SK-N-SH treated with all-trans-retinoic acid at 6 μM for 48 hours (cell line): Measurements from ENCODE around the gene NUP133.

Source experiments
- ARNTL ChIP-seq: fragments of 450-650 bp; formaldehyde crosslinking; IDR thresholded peaks from 2 replicates; pipeline ENCODE4 v1.5.0; 2020; ENCODE audit warnings: low read depth, mild to moderate bottlenecking, moderate library complexity, borderline replicate concordance
- ESRRG ChIP-seq: fragments of 250-450 bp; sonication (Bioruptor Pico); IDR thresholded peaks from 2 replicates; pipeline ENCODE4 v1.6.1; 2021; ENCODE audit warnings: mild to moderate bottlenecking
- OSR1 ChIP-seq: fragments of 250-450 bp; sonication (Bioruptor Pico); IDR thresholded peaks from 2 replicates; pipeline ENCODE4 v1.8.0; 2022; ENCODE audit warnings: moderate library complexity, mild to moderate bottlenecking, inconsistent platforms
- PATZ1 ChIP-seq: fragments of 250-450 bp; sonication (Bioruptor Pico); IDR thresholded peaks from 2 replicates; pipeline ENCODE4 v1.8.0; 2020; ENCODE audit warnings: mild to moderate bottlenecking, moderate library complexity, borderline replicate concordance
- PPARA ChIP-seq: fragments of 250-450 bp; sonication (Bioruptor Pico); IDR thresholded peaks from 2 replicates; pipeline ENCODE4 v1.5.0; 2020; ENCODE audit warnings: mild to moderate bottlenecking, borderline replicate concordance
- RARB ChIP-seq: fragments of 250-450 bp; sonication (Bioruptor Pico); IDR thresholded peaks from 2 replicates; pipeline ENCODE4 v1.8.0; 2021; ENCODE audit warnings: mild to moderate bottlenecking, moderate library complexity
- TOX ChIP-seq: fragments of 250-450 bp; sonication (Bioruptor Pico); IDR thresholded peaks from 2 replicates; pipeline ENCODE4 v1.8.0; 2021; ENCODE audit warnings: mild to moderate bottlenecking, moderate library complexity, borderline replicate concordance
- ZNF565 ChIP-seq: fragments of 450-650 bp; formaldehyde crosslinking; conservative IDR thresholded peaks from 2 replicates; pipeline ENCODE4 v1.5.0; 2020; ENCODE audit warnings: low read depth, mild to moderate bottlenecking, moderate library complexity
- ZNF70 ChIP-seq: fragments of 450-650 bp; formaldehyde crosslinking; IDR thresholded peaks from 2 replicates; pipeline ENCODE4 v1.5.0; 2020; ENCODE audit warnings: mild to moderate bottlenecking, moderate library complexity
- TF ChIP-seq, protein P1 (sequence below): fragments of 250-450 bp; sonication (Bioruptor Pico); IDR thresholded peaks from 2 replicates; pipeline ENCODE4 v1.5.1; 2020; ENCODE audit warnings: low read depth, mild to moderate bottlenecking, moderate library complexity
- TF ChIP-seq, protein P2 (sequence below): fragments of 250-450 bp; sonication (Bioruptor Pico); IDR thresholded peaks from 2 replicates; pipeline ENCODE4 v1.5.0; 2020; ENCODE audit warnings: mild to moderate bottlenecking, moderate library complexity

GRCh38 chr1:229471175-229471574 lies 37.0 kb downstream of the NUP133 start:
- no peak for TF ChIP-seq ARNTL (CRISPR knock-in tag)
- TF ChIP-seq ZNF565 (CRISPR knock-in tag), result no peak
- TF ChIP-seq, protein P1, sequence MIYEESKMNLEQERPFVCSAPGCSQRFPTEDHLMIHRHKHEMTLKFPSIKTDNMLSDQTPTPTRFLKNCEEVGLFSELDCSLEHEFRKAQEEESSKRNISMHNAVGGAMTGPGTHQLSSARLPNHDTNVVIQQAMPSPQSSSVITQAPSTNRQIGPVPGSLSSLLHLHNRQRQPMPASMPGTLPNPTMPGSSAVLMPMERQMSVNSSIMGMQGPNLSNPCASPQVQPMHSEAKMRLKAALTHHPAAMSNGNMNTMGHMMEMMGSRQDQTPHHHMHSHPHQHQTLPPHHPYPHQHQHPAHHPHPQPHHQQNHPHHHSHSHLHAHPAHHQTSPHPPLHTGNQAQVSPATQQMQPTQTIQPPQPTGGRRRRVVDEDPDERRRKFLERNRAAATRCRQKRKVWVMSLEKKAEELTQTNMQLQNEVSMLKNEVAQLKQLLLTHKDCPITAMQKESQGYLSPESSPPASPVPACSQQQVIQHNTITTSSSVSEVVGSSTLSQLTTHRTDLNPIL, result no peak
- TF ChIP-seq OSR1, result no peak
- TF ChIP-seq RARB (CRISPR knock-in tag), result no peak
- TF ChIP-seq ESRRG (CRISPR knock-in tag), result no peak
- TF ChIP-seq PPARA, result no peak
- no peak for TF ChIP-seq ZNF70 (CRISPR knock-in tag)
- no peak for TF ChIP-seq PATZ1 (CRISPR knock-in tag)
- no peak for TF ChIP-seq TOX
- TF ChIP-seq, protein P2, sequence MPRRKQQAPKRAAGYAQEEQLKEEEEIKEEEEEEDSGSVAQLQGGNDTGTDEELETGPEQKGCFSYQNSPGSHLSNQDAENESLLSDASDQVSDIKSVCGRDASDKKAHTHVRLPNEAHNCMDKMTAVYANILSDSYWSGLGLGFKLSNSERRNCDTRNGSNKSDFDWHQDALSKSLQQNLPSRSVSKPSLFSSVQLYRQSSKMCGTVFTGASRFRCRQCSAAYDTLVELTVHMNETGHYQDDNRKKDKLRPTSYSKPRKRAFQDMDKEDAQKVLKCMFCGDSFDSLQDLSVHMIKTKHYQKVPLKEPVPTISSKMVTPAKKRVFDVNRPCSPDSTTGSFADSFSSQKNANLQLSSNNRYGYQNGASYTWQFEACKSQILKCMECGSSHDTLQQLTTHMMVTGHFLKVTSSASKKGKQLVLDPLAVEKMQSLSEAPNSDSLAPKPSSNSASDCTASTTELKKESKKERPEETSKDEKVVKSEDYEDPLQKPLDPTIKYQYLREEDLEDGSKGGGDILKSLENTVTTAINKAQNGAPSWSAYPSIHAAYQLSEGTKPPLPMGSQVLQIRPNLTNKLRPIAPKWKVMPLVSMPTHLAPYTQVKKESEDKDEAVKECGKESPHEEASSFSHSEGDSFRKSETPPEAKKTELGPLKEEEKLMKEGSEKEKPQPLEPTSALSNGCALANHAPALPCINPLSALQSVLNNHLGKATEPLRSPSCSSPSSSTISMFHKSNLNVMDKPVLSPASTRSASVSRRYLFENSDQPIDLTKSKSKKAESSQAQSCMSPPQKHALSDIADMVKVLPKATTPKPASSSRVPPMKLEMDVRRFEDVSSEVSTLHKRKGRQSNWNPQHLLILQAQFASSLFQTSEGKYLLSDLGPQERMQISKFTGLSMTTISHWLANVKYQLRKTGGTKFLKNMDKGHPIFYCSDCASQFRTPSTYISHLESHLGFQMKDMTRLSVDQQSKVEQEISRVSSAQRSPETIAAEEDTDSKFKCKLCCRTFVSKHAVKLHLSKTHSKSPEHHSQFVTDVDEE (CRISPR knock-in tag), result no peak
